ENCODE data around the gene MESP1. TPM values are rescaled to one million over a fixed set of nuclear protein-coding genes. Genes with fewer than 3 reads are reported as not detected.

The MESP1 gene
- total RNA-seq, 1 donor from 2014 or later: 2.6 TPM

DNA sequence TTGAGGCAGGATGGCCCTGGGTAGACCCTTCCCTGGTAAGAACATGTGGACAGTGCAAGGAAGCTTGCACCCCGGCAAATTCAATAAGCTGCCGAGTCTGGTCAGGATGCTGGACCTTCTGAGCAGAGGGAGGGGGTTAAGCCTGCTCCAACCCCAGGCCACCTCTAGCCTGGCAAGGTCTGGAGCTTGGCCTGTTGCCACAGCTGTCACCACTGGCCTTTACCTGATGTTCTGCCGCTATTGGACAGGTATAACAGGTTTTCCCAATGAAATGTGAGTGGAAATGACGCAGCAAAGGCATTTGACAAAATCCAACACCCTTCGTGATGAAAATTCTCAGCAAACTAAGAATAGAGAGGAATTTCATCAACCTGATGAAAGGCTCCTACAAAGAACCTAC lies 699 bp upstream of the MESP1 start:
- TF ChIP-seq, protein P1, sequence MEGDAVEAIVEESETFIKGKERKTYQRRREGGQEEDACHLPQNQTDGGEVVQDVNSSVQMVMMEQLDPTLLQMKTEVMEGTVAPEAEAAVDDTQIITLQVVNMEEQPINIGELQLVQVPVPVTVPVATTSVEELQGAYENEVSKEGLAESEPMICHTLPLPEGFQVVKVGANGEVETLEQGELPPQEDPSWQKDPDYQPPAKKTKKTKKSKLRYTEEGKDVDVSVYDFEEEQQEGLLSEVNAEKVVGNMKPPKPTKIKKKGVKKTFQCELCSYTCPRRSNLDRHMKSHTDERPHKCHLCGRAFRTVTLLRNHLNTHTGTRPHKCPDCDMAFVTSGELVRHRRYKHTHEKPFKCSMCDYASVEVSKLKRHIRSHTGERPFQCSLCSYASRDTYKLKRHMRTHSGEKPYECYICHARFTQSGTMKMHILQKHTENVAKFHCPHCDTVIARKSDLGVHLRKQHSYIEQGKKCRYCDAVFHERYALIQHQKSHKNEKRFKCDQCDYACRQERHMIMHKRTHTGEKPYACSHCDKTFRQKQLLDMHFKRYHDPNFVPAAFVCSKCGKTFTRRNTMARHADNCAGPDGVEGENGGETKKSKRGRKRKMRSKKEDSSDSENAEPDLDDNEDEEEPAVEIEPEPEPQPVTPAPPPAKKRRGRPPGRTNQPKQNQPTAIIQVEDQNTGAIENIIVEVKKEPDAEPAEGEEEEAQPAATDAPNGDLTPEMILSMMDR (IDR thresholded peaks at IDR 0.05; ENCODE audit: insufficient read depth, low read length, poor library complexity, severe bottlenecking): no peak
- no peaks in the 10 kb centered on the region for H3K36me3 ChIP-seq (ENCODE audit: control insufficient read depth, insufficient read depth, low read length)
- H3K27me3 ChIP-seq (ENCODE audit: control insufficient read depth, insufficient read depth, low read length): peaks cover 10% of the 10 kb centered on the region
- H3K4me3 ChIP-seq (ENCODE audit: low read depth, low read length): no peak overlapping the region
- no peak for DNase-seq (ENCODE audit: low read depth)

GRCh38 chr15:89749951-89750559 lies 994 bp downstream of the MESP1 start:
- peaks cover 12% of the 10 kb centered on the region for H3K27me3 ChIP-seq (ENCODE audit: control insufficient read depth, insufficient read depth, low read length)
- H3K4me3 ChIP-seq (ENCODE audit: low read depth, low read length): peak overlapping the region; percentile 52
- no peak for DNase-seq (ENCODE audit: low read depth)
- TF ChIP-seq, protein P1 (IDR thresholded peaks at IDR 0.05; ENCODE audit: insufficient read depth, low read length, poor library complexity, severe bottlenecking): no peak
- no peaks in the 10 kb centered on the region for H3K36me3 ChIP-seq (ENCODE audit: control insufficient read depth, insufficient read depth, low read length)

DNA sequence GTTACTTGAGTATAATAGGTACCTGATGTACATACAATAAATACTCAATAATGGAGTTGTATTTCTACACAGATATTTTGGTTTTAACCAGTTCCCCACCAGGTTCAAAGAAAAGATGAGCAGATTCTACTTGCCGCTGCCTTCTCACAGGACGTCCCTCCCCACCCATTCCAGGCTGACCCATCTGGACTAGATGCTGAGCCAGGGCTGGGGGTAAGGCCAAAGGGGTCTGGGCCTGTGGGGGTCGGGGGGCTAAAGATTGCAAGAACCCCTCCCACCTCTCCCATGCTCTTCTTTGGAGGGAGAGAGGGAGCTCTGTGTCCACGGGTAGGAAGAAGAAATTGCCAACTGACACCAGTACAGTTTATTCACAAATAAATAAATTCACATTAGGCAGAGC lies 1.5 kb downstream of the MESP1 start:
- no peaks in the 10 kb centered on the region for H3K36me3 ChIP-seq (ENCODE audit: control insufficient read depth, insufficient read depth, low read length)
- H3K27me3 ChIP-seq (ENCODE audit: control insufficient read depth, insufficient read depth, low read length): peaks cover 12% of the 10 kb centered on the region
- no peak for DNase-seq (ENCODE audit: low read depth)
- TF ChIP-seq, protein P1 (IDR thresholded peaks at IDR 0.05; ENCODE audit: insufficient read depth, low read length, poor library complexity, severe bottlenecking): no peak
- H3K4me3 ChIP-seq (ENCODE audit: low read depth, low read length): no peak overlapping the region

GRCh38 chr15:89749054-89749453 lies 2.0 kb downstream of the MESP1 start:
- Histone ChIP-seq H3K4me3 (ENCODE audit: low read depth, low read length) (no peak overlapping the region), H3K27me3 (ENCODE audit: control insufficient read depth, insufficient read depth, low read length) (peaks cover 12% of the 10 kb centered on the region), H3K36me3 (ENCODE audit: control insufficient read depth, insufficient read depth, low read length) (no peaks in the 10 kb centered on the region)
- DNase-seq (ENCODE audit: low read depth): no peak
- TF ChIP-seq, protein P1 (IDR thresholded peaks at IDR 0.05; ENCODE audit: insufficient read depth, low read length, poor library complexity, severe bottlenecking): no peak

DNA sequence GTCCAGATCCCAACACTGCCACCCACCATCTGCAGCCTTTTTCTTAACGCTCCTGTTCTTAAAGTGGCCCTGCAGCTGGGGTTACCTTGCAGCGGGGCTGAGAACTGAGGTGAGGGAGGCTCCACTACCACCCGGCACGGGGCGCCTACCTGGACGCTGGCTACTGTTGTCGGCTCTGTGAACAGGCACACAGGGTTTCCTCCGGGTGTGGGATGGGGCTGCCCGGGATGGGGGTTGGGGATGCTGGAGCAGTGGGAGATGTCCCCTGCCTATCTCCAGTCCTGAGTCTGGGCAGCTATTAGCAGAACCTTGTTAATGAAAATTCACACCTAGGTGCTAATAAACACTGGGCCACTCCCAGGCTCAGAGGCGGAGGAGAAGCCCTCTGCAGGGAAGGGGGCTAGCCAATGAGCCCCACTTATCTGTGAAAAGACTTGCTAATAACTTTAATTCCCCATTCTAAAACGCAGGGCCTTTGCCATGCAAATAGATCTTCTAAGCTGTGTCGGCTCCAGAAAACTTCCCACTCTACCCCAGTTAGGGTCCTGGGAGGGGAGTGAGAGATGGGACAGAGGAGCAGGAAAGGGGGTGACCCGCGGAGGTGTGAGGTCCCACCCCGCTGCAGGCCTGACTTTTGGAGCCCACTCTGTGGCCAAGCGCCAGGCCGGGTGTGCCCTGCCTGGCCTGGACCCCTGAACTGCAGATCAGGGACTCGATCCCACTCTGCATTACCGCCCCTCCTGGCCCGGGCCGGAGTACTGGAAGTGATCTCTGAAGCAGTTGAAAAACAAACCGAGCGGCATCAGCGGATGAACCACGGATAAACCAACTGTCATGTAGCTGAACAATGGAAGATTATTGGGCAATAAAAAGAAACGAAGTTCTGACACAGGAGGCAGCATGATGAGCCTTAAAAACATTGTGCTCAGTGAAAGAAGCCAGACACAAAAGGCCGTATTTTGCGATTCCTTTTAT lies 3.1 kb downstream of the MESP1 start:
- TF ChIP-seq, protein P1 (IDR thresholded peaks at IDR 0.05; ENCODE audit: insufficient read depth, low read length, poor library complexity, severe bottlenecking): no peak
- no peak overlapping the region for H3K4me3 ChIP-seq (ENCODE audit: low read depth, low read length)
- no peaks in the 10 kb centered on the region for H3K36me3 ChIP-seq (ENCODE audit: control insufficient read depth, insufficient read depth, low read length)
- no peak for DNase-seq (ENCODE audit: low read depth)
- H3K27me3 ChIP-seq (ENCODE audit: control insufficient read depth, insufficient read depth, low read length): peaks cover 12% of the 10 kb centered on the region
